CD4-positive, alpha-beta T cell treated with Interleukin-10 for 1 hour (primary cell): ENCODE data around the gene NCBP3.
"Not testable (repeated sequence)": the region's sequence is repeated elsewhere in the genome, so short reads cannot be mapped to it uniquely, and the experiment has no call there.

Experiments
- DNase-seq: peaks from one replicate; pipeline ENCODE4 v3.0.0-alpha.2; 2020

Gene NCBP3

GRCh38 chr17:3880983-3881382, 34.9 kb upstream of the NCBP3 start:
- DNase-seq, result no peak

GRCh38 chr17:3879591-3880417, 33.8 kb upstream of the NCBP3 start:
- DNase-seq, result no peak

GRCh38 chr17:3879186-3879585, 33.1 kb upstream of the NCBP3 start:
- DNase-seq, result no peak

GRCh38 chr17:3877220-3877619, 31.2 kb upstream of the NCBP3 start:
- no peak for DNase-seq

- DNase-seq, result no peak
These were observed 29.3 kb upstream of the NCBP3 start for GRCh38 chr17:3875317-3875716.

- DNase-seq, result no peak
These were observed 27.8 kb upstream of the NCBP3 start for GRCh38 chr17:3873862-3874261.

GRCh38 chr17:3870871-3871306, 24.8 kb upstream of the NCBP3 start:
- peak; percentile 14 for DNase-seq

GRCh38 chr17:3867606-3868005, 21.6 kb upstream of the NCBP3 start:
- DNase-seq, result no peak

- no peak for DNase-seq
These were observed 21.1 kb upstream of the NCBP3 start for GRCh38 chr17:3867106-3867505.

- DNase-seq, result no peak
These were observed 20.2 kb upstream of the NCBP3 start for GRCh38 chr17:3866276-3866675.

- DNase-seq, result no peak
These were observed 19.1 kb upstream of the NCBP3 start for GRCh38 chr17:3865176-3865575.

GRCh38 chr17:3864534-3864933, 18.5 kb upstream of the NCBP3 start:
- DNase-seq, result no peak

GRCh38 chr17:3861761-3862681, 16.0 kb upstream of the NCBP3 start:
- no peak for DNase-seq

- DNase-seq, result no peak
These were observed 15.1 kb upstream of the NCBP3 start for GRCh38 chr17:3860939-3861700.

GRCh38 chr17:3859940-3860339, 13.9 kb upstream of the NCBP3 start:
- no peak for DNase-seq

GRCh38 chr17:3857261-3858105, 11.4 kb upstream of the NCBP3 start:
- no peak for DNase-seq

GRCh38 chr17:3854204-3854603, 8.2 kb upstream of the NCBP3 start:
- DNase-seq, result not testable (repeated sequence)

- no peak for DNase-seq
These were observed 6.5 kb upstream of the NCBP3 start for GRCh38 chr17:3852561-3852960.

- DNase-seq, result no peak
These were observed 5.5 kb upstream of the NCBP3 start for GRCh38 chr17:3851461-3852100.

GRCh38 chr17:3848229-3848835, 2.3 kb upstream of the NCBP3 start:
- DNase-seq, result no peak

GRCh38 chr17:3847165-3847670, 1.2 kb upstream of the NCBP3 start:
- DNase-seq, result no peak
